HG02885 (cell line): Measurements from ENCODE around the gene SERTAD4.

Experiments used
- ATAC-seq: cut with Tn5 transposase; IDR thresholded peaks from one replicate; pipeline ENCODE4 v1.9.1; 2021; ENCODE audit warnings: mild to moderate bottlenecking; ENCODE audit not compliant: unreplicated experiment, poor library complexity

Gene SERTAD4

GRCh38 chr1:210231846-210232510, 618 bp upstream of the SERTAD4 start:
- ATAC-seq = no peak

GRCh38 chr1:210233216-210233494, 559 bp downstream of the SERTAD4 start:
- no peak for ATAC-seq

- ATAC-seq = no peak
Measured at GRCh38 chr1:210233495-210234328, 1.1 kb downstream of the SERTAD4 start.

- ATAC-seq = no peak
Measured at GRCh38 chr1:210234329-210234757, 1.7 kb downstream of the SERTAD4 start.

DNA sequence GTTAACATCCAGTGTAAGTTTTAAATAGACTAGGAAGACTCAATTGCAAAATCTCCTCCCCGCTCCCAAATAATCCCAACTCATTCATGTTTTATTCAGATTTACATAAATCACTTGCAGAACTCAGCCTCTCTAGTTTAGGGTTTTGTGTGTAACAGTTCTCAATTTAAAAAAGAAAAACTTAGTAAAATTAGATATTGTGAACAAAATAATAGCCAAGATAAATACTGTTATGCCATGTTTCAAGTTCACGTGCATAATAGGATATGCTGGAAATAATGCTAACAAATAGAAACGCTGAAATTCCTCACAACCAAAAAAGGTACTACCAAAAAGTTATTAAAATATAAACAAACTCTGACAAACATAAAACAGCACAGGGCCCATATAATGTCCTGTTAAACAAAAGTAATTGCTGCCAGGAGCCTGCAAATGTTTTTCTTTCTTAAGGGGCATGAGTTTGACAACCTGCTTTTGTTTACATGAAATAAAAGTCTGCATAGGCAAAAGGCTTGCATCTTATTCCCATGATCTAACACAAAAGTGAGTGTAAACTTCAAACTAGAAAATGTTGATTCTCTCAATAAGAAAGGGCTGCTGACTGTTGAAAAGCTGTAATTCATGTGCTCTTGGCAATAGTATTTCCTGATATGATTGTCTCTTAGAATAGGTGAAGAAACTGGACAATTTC, 2.9 kb downstream of the SERTAD4 start:
- ATAC-seq = no peak

DNA sequence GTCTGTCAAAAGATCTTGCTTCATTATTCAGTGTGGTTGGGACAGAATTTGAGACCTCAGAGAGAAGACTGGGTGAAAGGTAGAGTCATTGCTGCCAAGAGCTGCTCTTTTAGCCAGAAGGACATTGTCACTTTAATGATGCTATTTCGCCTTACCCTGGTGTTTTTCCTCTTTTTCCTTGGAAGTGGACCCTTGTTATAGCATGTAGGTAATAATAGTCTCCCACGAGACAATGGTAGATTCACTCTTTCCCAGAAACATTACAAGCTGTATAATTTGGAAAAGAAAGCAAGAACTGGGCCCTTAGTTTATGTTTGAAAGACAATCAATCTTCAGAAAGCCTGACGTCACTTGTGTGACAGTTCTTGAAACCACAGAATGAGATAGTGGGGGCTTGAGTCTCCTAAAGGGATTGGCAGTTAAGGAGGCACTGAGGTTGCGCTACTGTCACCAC, 3.8 kb downstream of the SERTAD4 start:
- no peak for ATAC-seq

GRCh38 chr1:210236840-210237409, 4.3 kb downstream of the SERTAD4 start:
- no peak for ATAC-seq

DNA sequence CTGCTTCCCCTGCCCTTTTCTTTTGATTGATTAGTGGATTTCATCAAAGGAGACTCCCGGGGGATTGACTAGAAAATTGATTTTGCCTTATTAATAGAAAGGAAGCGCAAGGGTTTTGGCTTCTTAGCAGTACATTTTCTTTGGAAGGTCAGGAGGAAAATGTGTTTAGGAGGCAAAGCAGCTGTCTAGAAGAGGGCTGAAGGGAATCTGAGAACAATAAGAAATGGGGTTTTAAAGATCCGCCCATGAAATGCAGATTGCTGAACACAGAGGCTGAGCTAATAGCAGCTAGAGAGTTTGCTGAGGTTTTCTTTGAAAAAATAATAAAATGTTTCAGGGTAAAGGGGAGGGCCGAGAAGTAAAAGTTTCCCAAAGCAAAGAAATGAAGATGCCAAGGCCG, 4.9 kb downstream of the SERTAD4 start:
- no peak for ATAC-seq

- ATAC-seq = no peak
Measured at GRCh38 chr1:210237981-210238380, 5.4 kb downstream of the SERTAD4 start.

DNA sequence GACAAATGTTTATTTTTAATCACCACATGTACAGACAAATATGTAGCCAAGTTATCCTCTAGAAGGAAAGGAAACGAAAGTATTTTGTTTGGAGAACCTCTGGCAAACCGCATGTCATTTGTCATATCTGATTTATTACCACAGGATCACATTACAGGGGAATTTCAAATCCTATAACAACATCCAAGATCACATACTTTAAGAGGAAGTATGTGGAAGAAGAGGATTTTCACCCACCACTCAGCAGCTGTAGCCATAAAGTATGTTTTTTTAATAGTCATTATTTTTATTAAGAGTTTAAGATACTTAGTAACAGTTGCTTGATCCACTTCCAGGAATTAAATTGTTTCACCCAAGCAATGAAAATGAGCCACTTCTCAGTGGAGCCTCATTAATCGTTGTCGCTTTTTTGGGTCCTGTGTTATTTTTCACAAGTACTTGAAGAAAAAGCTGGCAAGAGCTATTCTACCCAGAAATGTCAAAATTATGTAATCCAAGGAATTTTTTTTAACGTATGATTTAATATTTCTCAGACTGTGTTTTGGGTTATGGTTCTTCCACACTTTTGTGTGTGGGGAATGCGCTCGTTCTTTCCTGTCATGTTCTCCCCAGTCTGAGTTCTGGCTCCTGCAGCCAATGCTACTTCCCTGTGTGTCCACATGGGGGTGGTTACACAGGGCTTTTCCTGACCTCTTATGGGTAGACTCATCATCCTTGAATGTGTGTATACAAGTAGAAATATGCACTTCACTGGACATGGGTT, 6.9 kb downstream of the SERTAD4 start:
- ATAC-seq = no peak

DNA sequence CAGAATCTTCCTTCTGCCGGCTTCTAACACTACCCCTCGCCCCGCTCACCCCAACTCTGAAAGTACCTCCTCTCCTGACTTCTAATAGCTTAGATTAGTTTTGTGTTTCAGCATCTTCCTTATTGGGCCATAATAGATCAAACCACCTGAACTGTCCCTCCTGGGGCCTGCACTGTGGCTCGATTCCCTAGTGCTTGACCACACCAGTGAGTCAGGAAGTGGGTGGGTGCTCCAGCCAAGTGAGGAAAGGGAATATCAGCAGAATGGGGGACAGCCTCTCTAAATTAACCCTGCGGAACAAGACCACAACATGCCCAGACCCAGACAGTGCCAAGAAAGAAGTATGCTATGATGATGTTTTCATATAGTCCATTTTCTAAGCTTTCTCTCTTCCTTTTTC, 8.5 kb downstream of the SERTAD4 start:
- no peak for ATAC-seq

- ATAC-seq = no peak
Measured at GRCh38 chr1:210244746-210245367, 12.3 kb downstream of the SERTAD4 start.

- peak; percentile 46 for ATAC-seq
Measured at GRCh38 chr1:210246447-210246846, 13.9 kb downstream of the SERTAD4 start.

- no peak for ATAC-seq
Measured at GRCh38 chr1:210248341-210248740, 15.7 kb downstream of the SERTAD4 start.

DNA sequence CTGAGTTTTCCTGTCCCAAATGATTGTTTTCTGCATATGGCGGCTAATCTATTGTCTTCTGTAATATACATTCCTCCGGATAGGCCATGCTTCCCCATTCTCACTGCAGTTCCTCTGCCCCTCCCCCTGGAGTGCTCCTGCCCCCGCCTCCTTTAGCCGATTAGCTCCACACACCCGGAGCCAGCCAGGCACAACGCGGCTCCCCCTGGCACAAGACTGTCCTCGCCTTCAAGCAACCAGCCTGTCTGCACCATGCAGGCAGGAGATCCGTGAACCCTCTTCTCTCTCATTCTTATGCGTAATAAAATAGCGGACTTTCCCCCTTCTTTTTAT, 18.0 kb downstream of the SERTAD4 start:
- no peak for ATAC-seq

- ATAC-seq = no peak
Measured at GRCh38 chr1:210250998-210251679, 18.5 kb downstream of the SERTAD4 start.

DNA sequence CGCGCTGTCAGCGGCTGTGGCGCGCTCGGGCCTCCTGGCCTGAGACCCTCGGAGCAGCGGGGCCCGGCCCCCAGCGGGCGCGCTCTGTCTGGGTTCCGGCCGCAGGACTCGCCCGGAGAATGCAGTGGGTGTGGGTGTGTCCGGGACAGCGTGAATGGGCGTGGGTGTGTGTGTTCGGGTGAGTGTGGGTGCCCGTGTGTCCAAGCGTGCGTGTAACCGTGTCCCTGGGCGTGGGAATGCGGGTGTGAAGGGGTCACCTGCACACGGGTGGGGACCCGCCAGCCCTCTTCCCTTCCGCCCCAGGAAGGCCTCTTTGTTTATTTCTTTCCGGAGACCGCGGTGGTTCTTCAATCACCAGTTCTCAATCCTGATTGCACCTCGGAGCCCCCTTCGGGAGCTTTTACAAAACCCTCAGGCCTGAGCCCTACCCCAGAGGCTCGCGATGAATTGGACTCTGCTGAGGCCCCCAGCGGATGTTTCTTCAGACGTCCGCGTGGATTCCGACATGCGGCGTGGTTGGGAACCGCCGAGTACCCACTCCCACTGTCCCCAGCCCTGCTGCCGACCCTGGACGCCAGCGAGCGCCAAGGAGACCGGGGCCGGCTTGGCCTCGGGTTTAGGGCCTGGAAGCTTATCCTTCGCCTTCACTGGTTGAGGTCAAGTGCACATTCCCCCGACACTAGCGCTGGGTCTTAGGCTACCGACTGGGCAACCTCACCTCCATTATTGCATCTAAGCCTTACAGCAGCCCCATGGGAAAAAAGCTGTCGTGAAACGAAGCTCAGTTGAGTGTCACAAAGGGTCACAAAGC, 19.3 kb downstream of the SERTAD4 start:
- ATAC-seq = no peak

DNA sequence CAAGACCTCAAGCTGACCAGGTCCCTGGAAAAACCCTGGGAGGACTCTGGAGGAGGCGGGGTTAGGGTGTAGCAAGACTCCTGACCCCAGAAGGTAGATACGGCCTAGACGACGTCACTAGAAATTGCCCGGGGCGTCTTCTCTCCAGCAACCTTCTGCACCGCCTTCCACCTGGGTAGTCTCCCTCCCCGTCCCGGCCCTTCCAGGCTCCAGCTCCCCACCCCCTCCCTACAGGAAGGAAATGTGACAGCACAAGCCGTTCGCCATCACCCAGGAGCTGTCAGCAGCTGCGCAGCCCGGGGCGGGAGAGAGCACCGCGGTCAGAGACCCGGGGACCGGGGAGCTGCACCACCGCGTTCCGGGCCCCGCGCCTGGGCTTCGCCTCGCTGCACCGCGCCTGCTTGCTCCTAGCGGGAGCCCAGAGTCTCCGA, 20.0 kb downstream of the SERTAD4 start:
- no peak for ATAC-seq

- no peak for ATAC-seq
Measured at GRCh38 chr1:210254298-210254697, 21.7 kb downstream of the SERTAD4 start.
